Nephron progenitor cell (in vitro differentiated cells): ENCODE measurements around the gene RPA3.

Source experiments
- DNase-seq: peaks from one replicate; pipeline ENCODE4 v3.0.0; 2021
- H3K27ac Mint-ChIP-seq: 2 replicates; pipeline ENCODE4 v1.8.0; 2021; ENCODE audit warnings: mild to moderate bottlenecking, moderate library complexity, mixed read lengths
- H3K27me3 Mint-ChIP-seq: 2 replicates; pipeline ENCODE4 v1.8.0; 2021; ENCODE audit warnings: mild to moderate bottlenecking, low read depth, mixed read lengths; ENCODE audit not compliant: poor library complexity
- H3K36me3 Mint-ChIP-seq: 2 replicates; pipeline ENCODE4 v1.8.0; 2021; ENCODE audit warnings: low read depth, mixed read lengths
- H3K4me1 Mint-ChIP-seq: 2 replicates; pipeline ENCODE4 v1.8.0; 2021; ENCODE audit warnings: mixed read lengths
- H3K4me3 Mint-ChIP-seq: 2 replicates; pipeline ENCODE4 v1.8.0; 2021; ENCODE audit warnings: mild to moderate bottlenecking, moderate library complexity, mixed read lengths
- H3K9me3 Mint-ChIP-seq: 2 replicates; pipeline ENCODE4 v1.8.0; 2021; ENCODE audit warnings: mild to moderate bottlenecking, moderate library complexity, mixed read lengths
- CTCF ChIP-seq: fragments of 200-600 bp; sonication (generic); IDR thresholded peaks from 2 replicates; pipeline ENCODE4 v1.5.0; 2021; ENCODE audit warnings: antibody characterized with exemption

Gene RPA3

GRCh38 chr7:7761340-7761973, 43.0 kb upstream of the RPA3 start:
- no peak overlapping the region for H3K27ac Mint-ChIP-seq
- H3K4me1 Mint-ChIP-seq, result no peaks in the 10 kb centered on the region
- H3K4me3 Mint-ChIP-seq, result no peak overlapping the region
- no peak for TF ChIP-seq CTCF
- no peaks in the 10 kb centered on the region for H3K36me3 Mint-ChIP-seq
- no peaks in the 10 kb centered on the region for H3K9me3 Mint-ChIP-seq
- DNase-seq, result no peak
- H3K27me3 Mint-ChIP-seq, result no peaks in the 10 kb centered on the region

DNA sequence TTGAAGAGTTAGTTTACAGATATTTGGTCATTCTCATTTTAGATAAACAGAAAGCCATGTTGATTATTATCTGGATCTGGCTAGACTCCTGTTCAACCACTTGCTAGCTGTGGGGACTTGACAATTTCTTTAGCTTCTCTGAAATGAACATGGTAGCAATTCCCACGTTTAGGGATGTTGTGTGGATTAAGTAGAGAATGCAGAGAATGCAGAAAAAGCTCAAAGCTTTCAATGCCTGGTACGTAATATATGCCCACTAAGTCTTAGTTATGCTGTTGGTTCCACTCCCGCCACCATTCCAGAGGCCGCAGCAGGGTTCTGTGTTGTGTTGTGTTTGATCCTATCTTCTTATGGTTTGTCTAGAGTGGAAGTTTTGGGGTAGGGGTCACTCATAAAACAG, 39.2 kb upstream of the RPA3 start:
- no peaks in the 10 kb centered on the region for H3K4me1 Mint-ChIP-seq
- TF ChIP-seq CTCF, result no peak
- no peak overlapping the region for H3K4me3 Mint-ChIP-seq
- no peaks in the 10 kb centered on the region for H3K9me3 Mint-ChIP-seq
- no peak for DNase-seq
- H3K27ac Mint-ChIP-seq, result no peak overlapping the region
- H3K36me3 Mint-ChIP-seq, result peaks cover 4% of the 10 kb centered on the region
- H3K27me3 Mint-ChIP-seq, result no peaks in the 10 kb centered on the region

DNA sequence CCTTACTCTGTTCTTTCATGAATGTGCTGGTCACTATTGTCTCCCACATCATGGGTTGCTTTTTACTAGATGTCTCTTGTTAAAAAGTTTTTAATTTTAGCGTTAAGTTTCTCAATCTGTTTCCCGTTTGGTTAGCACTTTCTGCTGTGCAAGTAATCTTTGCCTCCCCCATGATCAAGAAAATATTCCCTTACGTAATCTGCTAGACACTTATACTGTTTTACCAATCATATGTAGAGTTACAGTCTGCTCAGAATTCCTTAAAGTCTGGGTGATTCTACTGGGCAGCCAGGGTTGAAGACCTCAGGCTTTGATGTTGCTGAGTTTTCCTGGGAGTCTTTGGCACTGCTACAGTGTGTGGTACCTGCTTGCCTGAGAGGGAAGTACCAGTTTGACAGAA, 38.2 kb upstream of the RPA3 start:
- TF ChIP-seq CTCF, result no peak
- Mint-ChIP-seq H3K9me3 (no peaks in the 10 kb centered on the region), H3K4me1 (no peaks in the 10 kb centered on the region), H3K27me3 (no peaks in the 10 kb centered on the region), H3K27ac (no peak overlapping the region), H3K36me3 (peaks cover 4% of the 10 kb centered on the region), H3K4me3 (no peak overlapping the region)
- no peak for DNase-seq

DNA sequence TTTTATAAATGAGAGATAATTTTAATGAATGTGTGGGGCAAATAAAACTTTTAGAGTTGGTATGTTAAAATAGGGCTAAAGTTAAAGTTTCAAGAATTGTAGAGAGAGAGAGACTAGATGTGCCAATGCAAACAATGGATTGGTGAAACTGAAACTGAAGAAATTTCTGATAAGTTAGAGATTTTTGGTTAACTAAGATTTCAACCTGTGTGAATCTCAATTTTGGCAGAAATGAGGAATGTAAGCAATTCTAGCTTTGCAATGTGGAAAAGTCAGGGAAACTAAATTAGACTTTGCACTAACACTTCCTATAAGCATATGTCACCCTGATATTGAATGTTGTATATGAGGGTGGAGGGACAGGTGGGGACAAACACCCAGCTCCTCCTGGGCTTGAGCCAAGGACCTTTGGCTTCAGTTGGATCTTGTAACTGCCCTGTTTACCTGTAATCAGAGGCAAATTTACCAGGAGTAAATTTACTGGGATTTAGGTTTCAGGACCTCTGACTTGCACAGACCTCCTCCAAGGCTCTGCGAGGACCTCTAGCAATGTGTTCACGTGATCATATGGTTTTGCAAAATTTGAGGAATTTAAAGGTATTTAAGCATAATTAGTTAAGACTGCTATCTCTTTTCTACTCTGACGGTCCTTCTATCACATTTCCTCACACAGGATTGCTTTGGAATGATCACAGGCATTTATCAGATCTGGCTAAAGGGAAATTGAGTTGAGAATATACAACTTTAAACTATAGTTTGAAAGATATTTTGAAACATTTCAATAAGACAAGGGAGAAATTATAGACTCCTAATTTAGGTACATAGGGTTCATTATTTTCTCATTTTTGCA, 33.1 kb upstream of the RPA3 start:
- DNase-seq, result no peak
- Mint-ChIP-seq H3K27ac (no peak overlapping the region), H3K27me3 (no peaks in the 10 kb centered on the region), H3K9me3 (no peaks in the 10 kb centered on the region), H3K4me1 (peaks cover 6% of the 10 kb centered on the region), H3K4me3 (no peak overlapping the region), H3K36me3 (peaks cover 4% of the 10 kb centered on the region)
- TF ChIP-seq CTCF, result no peak

DNA sequence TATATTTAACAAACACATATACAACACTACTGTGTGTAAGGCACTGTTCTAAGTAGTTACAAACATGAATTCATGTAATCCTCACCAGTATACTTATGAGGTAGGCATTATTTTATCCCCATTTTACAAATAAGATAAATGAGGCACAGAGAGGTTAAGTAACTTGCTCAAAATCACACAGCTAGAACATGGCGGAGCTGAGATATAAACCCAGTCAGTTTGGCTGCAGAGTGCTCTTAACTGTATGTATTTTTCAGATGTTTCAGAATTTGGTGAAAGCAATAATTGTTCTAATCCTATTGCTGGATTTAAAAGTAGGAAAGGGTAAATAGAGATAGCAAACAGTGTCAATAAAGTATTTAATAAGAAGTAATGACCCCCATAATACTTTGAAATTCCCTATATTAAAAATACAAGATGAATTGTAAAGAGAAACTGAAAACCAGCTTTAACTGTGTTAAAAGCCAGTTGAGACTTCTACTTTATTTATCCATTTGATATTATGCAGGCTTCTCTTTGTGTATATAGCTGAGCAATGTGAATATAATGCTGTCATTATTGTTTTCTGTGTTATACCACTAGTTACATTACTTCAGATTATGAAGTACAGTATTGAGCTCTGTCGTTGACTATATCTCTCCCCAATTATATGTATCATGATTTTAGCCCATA, 32.3 kb upstream of the RPA3 start:
- no peaks in the 10 kb centered on the region for H3K9me3 Mint-ChIP-seq
- TF ChIP-seq CTCF, result no peak
- peaks cover 6% of the 10 kb centered on the region for H3K4me1 Mint-ChIP-seq
- no peaks in the 10 kb centered on the region for H3K27me3 Mint-ChIP-seq
- peaks cover 4% of the 10 kb centered on the region for H3K36me3 Mint-ChIP-seq
- no peak overlapping the region for H3K4me3 Mint-ChIP-seq
- no peak for DNase-seq
- H3K27ac Mint-ChIP-seq, result no peak overlapping the region
